Measurements from ENCODE around the gene GAREM1. TPM values are rescaled to one million over a fixed set of nuclear protein-coding genes. Genes with fewer than 3 reads are reported as not detected.
A peak's percentile ranks its signal among the peaks of the same experiment; 100 is the strongest.
"Not testable (repeated sequence)": the region's sequence is repeated elsewhere in the genome, so short reads cannot be mapped to it uniquely, and the experiment has no call there.

Gene GAREM1
- total RNA-seq, 1 donor from 2014 or later = 11.6 TPM

DNA sequence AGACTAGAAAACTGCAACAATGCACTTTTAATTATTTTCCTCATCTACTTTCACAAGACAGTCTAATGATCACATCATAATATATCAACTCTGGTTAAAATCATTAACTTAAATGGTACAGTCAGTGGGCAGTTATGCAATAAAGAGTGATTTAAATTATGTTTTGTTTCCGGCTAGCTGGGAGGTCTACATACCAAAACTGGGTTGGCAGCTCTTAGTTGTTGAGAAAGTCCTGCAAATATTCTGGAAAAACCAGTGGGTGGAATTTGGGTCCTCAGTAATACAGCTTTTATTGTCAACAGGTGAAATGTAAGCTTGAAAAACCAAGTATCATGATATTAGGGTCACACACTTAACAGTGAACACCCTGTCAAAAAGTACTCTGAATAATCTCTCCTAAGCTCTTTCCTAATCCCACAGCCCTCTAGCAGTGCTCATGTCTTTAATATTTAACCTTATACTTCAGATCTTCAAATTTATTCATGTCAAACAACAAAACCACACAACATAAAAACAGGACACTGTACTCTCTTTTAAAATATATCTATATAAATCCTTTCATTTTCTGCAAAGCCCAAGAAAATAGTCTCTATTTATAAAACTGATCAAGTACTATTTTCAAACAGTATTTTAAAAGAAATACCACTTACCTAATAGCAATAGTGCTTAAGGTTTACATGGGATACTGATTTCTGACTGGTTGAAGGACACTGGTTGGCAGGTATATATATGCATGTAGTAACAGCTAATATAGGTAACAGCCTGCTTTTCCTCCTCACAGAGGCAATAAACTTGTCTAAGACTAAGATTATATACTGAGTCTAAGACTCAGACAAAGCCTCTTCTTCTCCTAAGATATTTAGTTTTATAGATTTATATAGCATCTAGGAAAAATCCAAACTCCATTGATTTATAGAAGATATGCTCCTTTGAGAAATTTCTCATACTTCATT is 103.8 kb downstream of the GAREM1 start:
- DNase-seq = no peak

DNA sequence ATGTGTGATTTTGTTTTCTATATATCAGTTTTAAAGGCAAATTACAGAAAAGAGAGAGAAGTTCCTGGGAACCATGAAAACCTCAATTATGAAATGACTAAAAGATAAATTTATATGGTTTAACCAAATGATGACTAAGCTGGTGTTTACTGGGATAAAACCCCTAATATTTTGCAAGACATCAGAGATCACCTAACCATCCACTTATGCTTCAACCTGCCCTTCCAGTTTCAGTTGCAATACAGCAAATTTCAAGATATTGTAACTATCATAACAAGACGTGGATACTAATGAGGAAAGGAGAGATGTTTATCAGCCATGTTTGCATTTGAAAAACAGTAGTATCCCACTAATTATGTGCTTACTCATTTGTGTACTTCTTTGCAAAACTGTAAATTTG is 108.2 kb downstream of the GAREM1 start:
- DNase-seq = no peak

DNA sequence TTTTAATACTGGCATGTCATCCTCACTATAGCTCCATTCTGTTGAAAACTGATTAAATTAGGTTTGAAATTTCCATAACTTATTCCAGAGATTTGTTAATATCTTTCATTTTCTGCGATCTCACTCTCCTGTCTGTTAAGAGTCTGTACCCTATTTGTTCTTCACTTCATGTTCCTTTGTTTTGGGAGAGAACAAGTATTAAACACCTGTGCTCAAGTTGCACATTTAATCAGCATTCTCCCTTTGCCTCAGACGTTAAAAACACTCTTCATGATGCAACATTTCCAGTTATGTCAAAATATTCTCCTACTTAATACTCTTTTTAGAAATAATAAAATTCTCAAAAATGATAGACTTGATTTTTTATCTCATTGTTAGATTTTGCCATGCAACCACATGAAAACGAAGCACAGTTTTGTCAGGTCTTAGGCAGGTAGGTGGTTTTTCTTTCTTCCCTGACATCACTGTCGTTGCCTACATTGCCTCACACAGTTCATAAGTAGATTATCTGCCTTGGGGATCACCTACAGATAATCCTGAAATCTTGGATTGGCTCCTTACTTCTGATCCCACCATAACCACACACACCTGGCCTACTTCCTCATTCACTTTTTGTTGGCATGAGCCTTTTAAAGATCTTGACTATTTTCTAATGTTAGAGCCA is 109.9 kb downstream of the GAREM1 start:
- no peak for DNase-seq

DNA sequence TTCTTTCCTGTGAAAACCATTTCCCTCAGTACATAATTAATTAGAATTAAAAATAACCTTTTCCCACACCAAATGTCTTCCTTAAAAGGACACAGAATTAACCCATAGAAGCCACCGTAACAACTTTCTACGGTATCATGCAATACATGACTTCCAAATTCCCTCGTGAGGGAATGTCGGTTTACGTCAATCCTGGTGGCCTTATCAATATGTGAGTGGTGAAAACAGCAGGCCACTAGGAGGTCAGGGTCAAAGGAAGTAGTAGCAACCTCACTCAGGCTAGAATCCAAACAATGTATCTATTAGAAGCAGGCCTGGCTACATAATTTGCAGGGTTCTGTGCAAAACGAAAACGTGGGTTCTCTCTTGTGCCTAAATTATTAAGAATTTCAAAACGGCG is 112.2 kb downstream of the GAREM1 start:
- DNase-seq = no peak

DNA sequence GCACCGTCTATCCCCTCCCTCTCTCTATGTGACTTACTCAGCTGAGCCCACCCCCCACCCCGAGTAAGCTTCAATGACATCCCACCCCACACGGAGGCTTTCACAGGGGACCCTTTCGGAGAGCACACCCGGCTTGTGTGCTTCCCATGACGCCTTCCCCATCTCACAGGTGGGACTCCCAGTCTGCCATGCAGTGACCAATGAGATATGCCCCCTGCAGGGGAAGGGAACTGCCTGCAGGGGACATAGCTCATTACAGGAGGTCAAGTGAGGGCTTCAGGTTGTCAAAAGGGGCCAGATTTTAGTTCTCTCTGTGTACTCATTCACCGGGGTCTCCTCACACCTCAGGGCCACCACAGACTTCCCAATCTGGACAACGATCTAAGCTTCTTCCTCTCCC is 112.6 kb downstream of the GAREM1 start:
- no peak for DNase-seq

DNA sequence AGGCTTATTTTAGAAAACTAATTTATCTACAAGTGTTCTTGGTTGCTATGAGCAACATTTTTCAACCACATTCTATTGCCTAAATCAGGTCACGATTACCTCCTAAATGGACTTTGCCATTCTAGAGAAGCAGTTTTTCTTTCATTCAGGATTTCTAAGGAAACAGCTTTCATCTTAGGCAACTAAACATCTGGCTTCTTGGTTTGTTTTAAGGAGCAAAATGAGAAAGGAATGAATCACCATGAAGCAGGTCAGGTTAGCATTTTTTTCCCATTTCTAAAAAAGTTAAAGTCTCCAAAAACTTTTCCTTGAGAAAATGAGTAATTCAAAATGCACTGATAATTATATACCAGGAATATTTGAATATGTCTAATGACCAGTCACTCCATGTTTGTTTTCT is 114.8 kb downstream of the GAREM1 start:
- DNase-seq = no peak

DNA sequence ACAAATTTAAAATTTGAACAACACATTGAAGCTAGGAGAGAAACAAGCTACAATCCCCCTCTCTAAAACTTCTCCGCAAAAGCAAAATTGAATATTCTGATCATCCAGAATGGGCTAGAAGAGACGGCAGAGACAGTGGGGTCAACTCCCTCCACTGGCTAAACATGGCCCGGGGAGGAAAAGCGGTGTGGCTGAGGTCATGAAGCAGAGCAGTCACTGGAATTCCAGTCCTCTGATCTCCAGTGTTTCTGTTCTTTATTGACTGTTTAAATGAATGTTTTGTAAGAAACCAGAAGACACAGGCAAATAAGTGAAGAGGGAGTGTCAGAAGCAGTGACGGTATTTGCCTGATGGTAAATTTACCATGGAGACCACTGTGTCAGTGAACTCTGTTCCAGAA is 116.2 kb downstream of the GAREM1 start:
- DNase-seq = no peak

DNA sequence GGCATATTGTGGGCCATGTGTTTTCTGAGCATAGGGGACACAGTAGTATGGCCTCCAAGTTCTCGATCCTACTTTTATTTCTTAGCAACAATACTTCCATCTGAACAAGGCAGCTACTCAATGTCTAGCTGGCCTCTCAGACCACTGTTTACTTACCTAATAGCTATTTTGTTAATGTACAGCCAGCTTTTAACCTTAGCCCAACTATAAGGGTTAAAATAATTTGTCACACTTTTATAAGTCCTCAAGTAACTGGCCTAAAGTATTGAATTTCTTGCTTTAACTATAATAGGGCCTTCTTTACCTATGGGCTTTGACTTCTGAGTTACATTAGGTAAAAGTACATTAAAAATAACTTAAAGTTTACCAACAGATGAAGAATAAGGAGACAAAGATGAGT is 117.4 kb downstream of the GAREM1 start:
- DNase-seq = no peak

DNA sequence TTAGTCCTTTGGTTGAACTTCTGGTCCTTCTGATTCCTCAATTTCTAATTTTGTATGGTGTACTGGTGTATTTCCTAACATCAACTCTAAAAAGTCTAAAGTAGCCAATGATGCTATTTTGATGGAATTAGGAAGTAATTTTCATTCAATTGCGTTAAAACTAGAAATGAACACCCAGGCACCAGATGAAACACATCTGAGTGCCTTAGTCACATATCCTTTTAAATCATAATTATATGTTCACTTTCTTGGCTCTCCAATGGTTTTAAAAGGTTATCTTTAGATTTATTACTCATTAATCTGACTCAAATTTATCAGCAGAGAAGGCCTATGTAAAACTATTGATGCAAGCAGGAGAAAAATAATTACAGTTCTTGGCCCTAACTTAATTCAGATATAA is 119.7 kb downstream of the GAREM1 start:
- DNase-seq = peak; percentile 42

DNA sequence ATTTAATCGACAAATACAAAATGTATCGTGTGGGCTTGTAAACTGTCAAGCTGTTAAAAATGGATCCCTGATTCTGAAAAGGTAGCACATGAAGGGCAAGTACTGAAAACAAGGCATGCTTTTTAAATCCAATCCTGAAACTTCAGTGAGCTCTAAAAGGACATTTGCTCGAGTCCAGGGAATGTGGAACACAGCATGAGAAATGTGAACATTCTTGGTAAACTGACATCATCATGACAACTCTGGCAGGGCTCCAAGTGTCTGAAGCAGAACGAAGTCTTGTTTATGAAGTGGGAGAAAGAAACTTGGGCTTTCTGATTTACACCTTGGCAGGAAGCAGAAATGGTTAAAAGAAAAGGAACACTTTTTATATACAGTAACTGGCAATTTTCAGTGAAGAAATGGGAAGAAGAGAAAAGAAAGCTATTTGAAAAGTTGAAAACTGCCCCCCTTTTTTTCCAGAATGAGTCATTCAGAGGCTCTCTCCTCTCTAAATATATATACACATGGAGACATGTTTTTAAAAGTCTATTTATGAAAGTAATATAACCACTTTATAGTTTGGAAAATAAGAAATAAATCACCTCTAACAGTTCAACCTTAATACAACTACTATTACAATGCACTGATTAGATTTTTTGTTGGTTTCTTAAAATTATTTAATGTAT is 120.8 kb downstream of the GAREM1 start:
- peak; percentile 97 for DNase-seq

DNA sequence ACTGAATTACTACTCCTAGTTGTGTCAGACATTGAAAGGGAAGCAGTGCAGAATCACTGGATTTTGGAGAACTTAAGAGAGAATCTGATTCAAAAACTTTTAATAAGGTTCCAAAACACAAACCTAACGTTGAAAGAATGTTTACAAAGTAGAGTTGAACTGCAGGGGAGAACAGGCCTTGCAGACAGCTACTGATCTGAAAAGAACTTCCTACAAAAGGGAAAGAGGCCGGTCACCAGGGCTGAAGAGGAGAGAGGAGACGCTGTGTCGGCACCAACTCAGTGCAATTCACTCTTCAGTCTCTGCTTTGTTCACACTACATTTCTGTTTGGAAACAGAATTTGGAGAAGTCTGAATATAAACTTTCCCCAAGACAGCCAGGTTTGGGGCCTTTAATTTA is 124.0 kb downstream of the GAREM1 start:
- no peak for DNase-seq

DNA sequence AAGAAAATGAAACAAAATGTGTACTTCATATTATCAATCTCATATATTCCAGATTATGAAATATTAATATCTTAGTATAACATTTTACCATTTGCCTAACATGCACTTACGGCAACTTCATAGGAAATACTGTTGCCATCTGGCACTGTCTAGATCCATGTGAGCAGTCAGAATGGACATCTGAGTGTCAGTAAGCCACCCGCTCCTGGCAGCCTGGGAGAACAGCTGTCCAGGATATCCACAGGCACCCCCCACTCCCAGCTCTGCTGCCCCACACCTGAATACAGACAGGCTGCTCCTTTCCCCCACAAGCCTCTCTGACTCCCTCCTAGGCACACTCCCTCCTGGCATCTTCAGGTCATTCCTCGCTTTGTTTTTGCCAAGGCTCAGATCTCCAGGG is 127.0 kb downstream of the GAREM1 start:
- no peak for DNase-seq

DNA sequence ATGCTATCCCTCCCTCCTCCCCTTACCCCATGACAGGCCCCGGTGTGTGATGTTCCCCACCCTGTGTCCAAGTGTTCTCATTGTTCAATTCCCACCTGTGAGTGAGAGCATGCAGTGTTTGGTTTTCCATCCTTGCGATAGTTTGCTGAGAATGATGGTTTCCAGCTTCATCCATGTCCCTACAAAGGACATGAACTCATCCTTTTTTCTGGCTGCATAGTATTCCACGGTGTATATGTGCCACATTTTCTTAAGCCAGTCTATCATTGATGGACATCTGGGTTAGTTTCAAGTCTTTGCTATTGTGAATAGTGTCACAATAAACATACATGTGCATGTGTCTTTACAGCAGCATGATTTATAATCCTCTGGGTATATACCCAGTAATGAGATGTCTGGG is 129.6 kb downstream of the GAREM1 start:
- DNase-seq = not testable (repeated sequence)

DNA sequence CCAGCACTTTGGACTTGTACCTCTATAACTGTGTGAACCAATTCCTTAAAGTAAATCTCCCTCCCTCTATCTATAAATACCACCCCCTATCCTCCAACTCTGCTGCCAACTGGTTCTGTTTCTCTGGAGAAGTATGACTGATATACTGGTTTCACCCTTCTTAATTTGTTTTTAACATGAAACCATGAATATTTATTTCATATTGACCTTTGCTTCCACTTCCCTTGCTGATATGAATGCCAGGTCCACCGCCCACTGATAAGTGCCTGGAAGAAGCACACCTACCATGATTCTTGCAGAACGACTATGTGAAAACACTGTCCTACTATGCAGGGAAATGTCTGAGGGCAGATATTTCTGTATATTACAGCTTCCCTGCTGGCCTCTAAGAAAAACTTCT is 131.6 kb downstream of the GAREM1 start:
- DNase-seq = no peak

DNA sequence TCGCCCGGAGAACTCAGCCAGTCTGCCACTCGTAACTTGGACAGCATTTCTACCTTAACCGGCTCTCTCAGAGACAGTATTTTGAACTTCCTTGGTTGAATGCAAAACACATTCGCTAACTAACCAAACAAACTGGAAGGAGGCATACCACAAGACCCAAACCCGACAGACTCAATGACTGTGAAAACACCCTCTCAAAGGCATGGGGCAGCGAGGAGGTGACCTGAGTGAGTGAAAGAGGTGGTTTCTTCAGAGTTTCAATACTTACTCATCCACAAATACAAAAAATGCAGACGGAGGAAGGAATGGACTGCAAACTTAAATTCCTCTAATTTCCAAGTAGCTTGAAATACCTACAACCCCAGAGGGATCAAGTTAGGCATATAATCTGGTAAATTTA is 132.9 kb downstream of the GAREM1 start:
- DNase-seq = no peak

DNA sequence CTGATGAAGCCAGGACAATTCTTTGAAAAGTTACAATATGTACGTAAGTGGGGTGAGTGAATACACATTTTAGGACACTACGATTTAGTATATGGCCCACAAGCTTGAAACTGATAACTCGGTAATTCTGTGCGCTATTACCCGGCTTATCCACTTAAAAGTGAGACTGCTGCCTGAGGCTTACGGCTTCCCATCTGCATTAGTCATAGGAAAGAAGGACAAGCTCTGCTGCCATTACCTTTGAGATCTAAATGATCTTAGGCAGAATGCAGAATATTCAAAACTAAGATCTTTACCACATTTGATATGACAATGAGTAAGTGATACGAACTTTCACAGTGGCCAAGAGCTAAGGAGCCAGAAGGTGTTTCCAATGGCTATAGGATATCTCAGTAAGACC is 133.3 kb downstream of the GAREM1 start:
- DNase-seq = no peak

DNA sequence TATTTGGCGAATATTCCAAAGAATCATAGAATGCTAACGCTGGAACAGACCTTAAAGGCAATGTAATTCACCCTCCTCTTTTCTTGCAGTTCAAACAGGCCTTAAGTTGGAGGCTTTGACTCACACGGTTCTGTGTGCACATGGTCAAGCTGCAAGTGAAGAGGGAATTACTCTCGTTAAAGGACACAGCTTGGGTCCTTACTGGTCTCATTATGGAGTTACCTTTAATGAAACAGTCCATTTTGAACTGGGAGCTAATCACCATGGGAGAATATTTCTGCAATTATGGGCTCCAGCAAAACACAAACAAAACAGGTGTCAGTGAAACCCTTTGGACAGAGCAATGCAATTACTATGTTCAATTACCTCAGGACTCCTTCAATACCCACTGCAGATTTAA is 135.5 kb downstream of the GAREM1 start:
- no peak for DNase-seq

DNA sequence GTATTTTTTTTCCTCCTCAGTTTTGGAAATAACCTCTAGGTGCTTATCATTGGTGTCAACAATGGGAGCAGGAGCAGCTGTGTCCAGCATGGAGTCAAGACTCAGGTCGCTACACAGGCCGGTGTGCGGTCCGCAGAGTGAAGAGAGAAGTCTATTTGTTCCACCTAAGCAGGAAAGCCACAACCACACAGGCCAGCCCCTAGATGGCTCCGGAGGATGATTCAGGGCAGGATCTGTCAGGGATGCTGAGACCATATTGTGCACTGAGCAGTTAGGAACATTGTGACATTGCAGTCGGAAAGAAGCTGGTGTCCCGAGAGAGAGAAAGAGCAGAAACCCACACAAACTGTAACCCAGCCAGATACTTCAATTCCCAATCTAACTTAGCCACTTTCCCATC is 136.9 kb downstream of the GAREM1 start:
- no peak for DNase-seq

DNA sequence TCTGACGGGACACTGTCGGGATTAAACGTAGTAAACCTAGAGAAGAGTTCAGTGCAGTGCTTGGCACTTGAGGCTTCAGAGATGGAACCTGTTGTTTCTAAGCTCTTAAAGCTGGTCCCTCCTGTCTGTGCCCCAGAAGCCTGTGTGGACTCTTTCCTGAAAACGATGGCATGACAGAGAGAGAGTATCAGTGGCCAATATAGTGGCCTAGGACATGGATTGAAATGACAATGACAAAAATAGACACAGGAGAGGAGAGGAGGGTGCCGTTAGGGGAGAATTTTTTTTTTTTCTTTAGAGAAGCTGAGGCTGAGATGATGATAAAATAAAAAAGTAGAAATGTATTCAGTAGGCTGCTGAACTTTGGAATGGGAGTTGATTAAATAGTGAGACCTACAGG is 138.0 kb downstream of the GAREM1 start:
- no peak for DNase-seq

DNA sequence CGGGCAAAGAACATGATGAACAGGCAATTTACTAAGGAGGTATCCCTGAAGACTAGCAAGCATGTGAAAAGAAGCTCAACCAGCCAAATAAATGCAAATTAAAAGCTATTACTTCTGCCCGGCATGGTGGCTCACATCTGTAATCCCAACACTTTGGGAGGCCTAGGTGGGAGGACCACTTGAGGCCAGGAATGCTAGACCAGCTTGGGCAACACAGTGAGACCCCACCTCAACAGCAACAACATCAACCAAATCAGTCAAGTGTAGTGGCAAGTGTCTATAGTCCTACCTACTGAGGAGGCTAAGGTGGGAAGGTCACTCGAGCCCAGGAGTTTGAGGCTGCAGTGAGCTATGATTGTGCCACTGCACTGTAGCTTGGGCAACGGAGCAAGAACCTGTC is 141.7 kb downstream of the GAREM1 start:
- DNase-seq = no peak

DNA sequence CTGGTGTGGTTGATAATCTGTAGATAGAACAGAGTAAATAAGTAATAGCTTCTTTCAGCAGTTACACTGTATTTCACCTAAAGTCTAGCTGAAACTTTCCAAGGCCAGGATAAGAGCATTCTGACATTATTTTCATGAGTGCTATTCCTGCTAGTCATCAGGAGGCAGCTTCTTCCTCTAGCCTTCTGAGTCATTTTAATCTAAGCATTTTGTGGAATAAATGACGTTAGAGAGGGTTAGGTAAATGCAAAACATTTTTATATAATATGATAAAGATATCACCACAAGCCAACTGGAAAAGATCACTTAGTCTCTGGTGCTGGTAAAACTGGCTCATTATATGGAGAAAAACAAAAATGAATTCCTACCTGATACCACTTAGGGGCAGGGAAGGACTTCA is 142.3 kb downstream of the GAREM1 start:
- no peak for DNase-seq

DNA sequence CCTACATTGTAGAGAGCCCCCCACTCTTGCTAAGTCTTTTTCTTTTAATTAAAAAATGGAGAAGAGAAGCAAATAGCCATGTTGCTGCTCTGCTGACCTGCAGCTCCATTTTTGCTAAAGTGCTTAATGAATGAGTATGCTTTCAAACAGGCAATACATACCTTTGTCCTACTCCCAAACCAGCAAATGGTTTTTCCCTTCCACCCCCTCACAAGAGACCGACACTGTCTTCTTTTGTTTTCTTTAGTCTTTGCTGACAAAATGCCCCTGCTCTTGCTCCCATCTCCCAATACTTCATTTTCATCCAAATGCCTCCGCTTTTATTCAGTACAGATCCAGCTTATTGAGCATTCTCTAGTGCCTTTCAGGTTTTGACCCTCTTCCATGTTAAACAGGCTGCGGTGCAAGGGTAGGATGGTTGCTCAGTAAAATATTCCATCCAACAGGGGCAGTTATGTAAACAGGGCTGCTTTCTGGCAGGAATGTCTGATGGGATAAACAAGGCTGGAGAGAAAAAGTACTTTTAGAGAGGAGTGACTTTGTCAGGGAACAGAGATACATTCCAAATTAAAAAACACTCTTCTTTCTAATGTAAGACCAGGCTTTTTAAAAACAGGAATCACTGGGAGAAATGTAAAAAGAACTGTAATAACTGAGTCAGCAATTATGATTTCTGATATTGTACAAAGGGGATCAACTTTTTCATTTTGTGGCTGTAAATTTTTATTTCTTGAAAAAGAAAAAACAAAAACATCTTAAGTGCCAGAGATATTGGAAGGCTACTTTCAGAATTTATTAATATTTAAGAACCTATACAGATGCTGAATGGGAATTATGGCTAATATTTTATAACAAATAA is 144.0 kb downstream of the GAREM1 start:
- no peak for DNase-seq
